Activated T-helper 2 cell treated with anti-CD3 and anti-CD28 coated beads, Interferon-gamma antibody, Interleukin-2, Interleukin-4, amounts not matched to agents 10 μg/mL and 5 μg/mL and 100 μg/mL, durations not matched to agents 14 hours and 24 hours and 36 hours (primary cell): ENCODE results near the gene SCGB1A1. TPM values are rescaled to one million over a fixed set of nuclear protein-coding genes. Genes with fewer than 3 reads are reported as not detected.
A peak's percentile ranks its signal among the peaks of the same experiment; 100 is the strongest.

Experiments used
- DNase-seq: peaks from one replicate; pipeline ENCODE4 v3.0.0; 2021; ENCODE audit warnings: low spot score
- H3K27ac Mint-ChIP-seq: one replicate; pipeline ENCODE4 v1.8.0; 2021; ENCODE audit warnings: mixed read lengths
- H3K27me3 Mint-ChIP-seq: one replicate; pipeline ENCODE4 v1.8.0; 2021; ENCODE audit warnings: low read depth, mixed read lengths
- H3K36me3 Mint-ChIP-seq: one replicate; pipeline ENCODE4 v1.8.0; 2021; ENCODE audit warnings: low read depth, mixed read lengths
- H3K4me1 Mint-ChIP-seq: one replicate; pipeline ENCODE4 v1.8.0; 2021; ENCODE audit warnings: low read depth, mixed read lengths
- H3K4me3 Mint-ChIP-seq: one replicate; pipeline ENCODE4 v1.8.0; 2021; ENCODE audit warnings: low read depth, mild to moderate bottlenecking, moderate library complexity, mixed read lengths
- H3K9me3 Mint-ChIP-seq: one replicate; pipeline ENCODE4 v1.8.0; 2021; ENCODE audit warnings: mixed read lengths
- intact Hi-C: fragments of 100-400 bp; cut with micrococcal nuclease; formaldehyde crosslinking; loops from one replicate; pipeline ENCODE4 v1.15.1; 2023
- total RNA-seq: library from RNA; stranded (reverse); gene quantifications from 2 replicates; pipeline ENCODE4 v1.2.3, GENCODE V29; 2022

Gene SCGB1A1
- total RNA-seq, 1 donor from 2014 or later, result not detected

- intact Hi-C loops, result no loop called here
- no peak overlapping the region for H3K4me3 Mint-ChIP-seq
- H3K27me3 Mint-ChIP-seq, result no peaks in the 10 kb centered on the region
- no peaks in the 10 kb centered on the region for H3K9me3 Mint-ChIP-seq
- no peak for DNase-seq
- peaks cover 59% of the 10 kb centered on the region for H3K4me1 Mint-ChIP-seq
- H3K27ac Mint-ChIP-seq, result no peak overlapping the region
- no peaks in the 10 kb centered on the region for H3K36me3 Mint-ChIP-seq
Observed at GRCh38 chr11:62433141-62433903, 14.5 kb downstream of the SCGB1A1 start.

GRCh38 chr11:62433904-62434276 is 15.1 kb downstream of the SCGB1A1 start:
- no peaks in the 10 kb centered on the region for H3K27me3 Mint-ChIP-seq
- no peaks in the 10 kb centered on the region for H3K36me3 Mint-ChIP-seq
- DNase-seq, result no peak
- no peak overlapping the region for H3K4me3 Mint-ChIP-seq
- no peak overlapping the region for H3K27ac Mint-ChIP-seq
- no peaks in the 10 kb centered on the region for H3K9me3 Mint-ChIP-seq
- intact Hi-C loops, result no loop called here
- H3K4me1 Mint-ChIP-seq, result peaks cover 53% of the 10 kb centered on the region

- no peak for DNase-seq
- Mint-ChIP-seq H3K36me3 (no peaks in the 10 kb centered on the region), H3K4me1 (peaks cover 40% of the 10 kb centered on the region), H3K4me3 (no peak overlapping the region), H3K27ac (no peak overlapping the region), H3K9me3 (no peaks in the 10 kb centered on the region), H3K27me3 (no peaks in the 10 kb centered on the region)
- intact Hi-C loops, result no loop called here
Observed at GRCh38 chr11:62435846-62436660, 17.2 kb downstream of the SCGB1A1 start.

DNA sequence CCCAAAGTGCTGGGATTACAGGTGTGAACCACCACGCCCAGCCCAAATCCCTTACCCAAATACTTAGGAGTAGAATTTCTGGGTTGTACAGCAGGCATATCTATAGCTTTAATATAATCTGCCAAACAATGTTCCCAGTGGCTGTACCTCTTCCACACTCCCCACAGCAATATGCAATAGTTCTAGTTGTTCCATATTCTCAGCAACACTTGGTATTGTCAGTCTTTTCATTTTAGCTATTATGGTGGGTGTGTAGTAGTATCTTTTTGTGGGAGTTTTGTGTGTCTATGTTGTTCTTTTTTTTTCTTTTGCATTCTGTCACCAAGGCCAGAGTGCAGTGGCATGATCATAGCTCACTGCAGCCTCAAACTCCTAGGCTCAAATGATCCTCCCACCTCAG is 18.8 kb downstream of the SCGB1A1 start:
- no peaks in the 10 kb centered on the region for H3K36me3 Mint-ChIP-seq
- no peaks in the 10 kb centered on the region for H3K9me3 Mint-ChIP-seq
- no peaks in the 10 kb centered on the region for H3K27me3 Mint-ChIP-seq
- DNase-seq, result no peak
- no peak overlapping the region for H3K27ac Mint-ChIP-seq
- intact Hi-C loops, result no loop called here
- peaks cover 33% of the 10 kb centered on the region for H3K4me1 Mint-ChIP-seq
- no peak overlapping the region for H3K4me3 Mint-ChIP-seq

DNA sequence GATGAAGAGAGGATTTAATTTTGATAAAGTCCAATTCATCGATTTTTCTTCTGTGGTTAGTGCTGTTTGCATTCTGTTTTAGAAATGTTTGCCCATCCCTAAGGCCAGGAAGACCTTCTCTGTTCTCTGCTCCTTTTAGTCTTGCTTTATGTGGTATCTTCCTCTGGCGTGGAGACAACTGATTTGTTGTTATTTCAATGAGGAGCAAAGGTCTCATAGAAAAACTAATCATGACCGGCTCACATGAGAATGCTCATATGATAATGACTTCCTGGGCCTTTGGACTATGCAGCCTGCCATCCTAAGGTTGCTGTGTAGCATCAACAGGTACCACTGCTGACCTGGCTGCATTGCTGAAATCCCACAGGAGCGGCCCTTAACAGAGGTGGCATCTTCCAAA is 19.8 kb downstream of the SCGB1A1 start:
- H3K4me1 Mint-ChIP-seq, result peaks cover 28% of the 10 kb centered on the region
- H3K36me3 Mint-ChIP-seq, result no peaks in the 10 kb centered on the region
- DNase-seq, result no peak
- H3K27ac Mint-ChIP-seq, result no peak overlapping the region
- H3K4me3 Mint-ChIP-seq, result no peak overlapping the region
- intact Hi-C loops, result no loop called here
- H3K27me3 Mint-ChIP-seq, result no peaks in the 10 kb centered on the region
- no peaks in the 10 kb centered on the region for H3K9me3 Mint-ChIP-seq

DNA sequence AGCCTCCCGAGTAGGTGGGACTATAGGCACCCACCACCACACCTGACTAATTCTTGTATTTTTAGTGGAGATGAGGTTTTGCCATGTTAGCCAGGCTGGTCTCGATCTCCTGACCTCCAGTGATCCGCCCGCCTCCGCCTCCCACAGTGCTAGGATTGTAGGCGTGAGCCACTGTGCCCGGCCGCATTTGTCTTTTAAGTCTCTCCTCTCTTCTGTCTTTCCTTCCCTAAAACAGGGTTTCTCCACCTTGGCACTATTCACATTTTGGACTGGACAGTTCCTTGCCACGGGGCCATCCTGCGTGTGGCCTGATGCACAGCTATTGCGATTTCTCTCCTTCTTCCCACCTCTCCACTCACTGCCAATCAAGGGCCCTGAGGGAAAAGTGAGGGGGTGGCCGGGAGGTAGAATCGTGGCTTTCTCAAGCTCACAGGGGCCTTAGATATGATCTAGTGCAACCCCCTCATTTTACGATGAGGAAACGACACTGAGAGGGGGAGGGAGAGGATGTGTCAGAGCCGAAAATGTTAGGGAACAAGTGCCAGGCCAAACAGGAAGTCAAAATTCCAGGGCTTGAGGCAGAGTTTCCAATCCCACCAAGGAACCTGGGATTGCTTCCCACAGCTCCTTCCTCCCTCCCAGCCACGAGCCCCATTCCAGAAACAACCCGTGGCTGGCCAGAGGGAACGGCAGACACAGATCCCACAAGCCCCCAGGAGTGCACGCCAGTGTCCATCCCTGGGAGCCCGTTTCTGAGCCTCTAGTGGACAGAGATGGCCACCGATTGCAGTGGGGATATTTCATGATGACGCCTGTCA is 21.2 kb downstream of the SCGB1A1 start:
- Mint-ChIP-seq H3K4me3 (no peak overlapping the region), H3K27ac (no peak overlapping the region), H3K4me1 (peaks cover 21% of the 10 kb centered on the region), H3K9me3 (no peaks in the 10 kb centered on the region), H3K27me3 (no peaks in the 10 kb centered on the region), H3K36me3 (no peaks in the 10 kb centered on the region)
- intact Hi-C loops, result loop anchor here (10.0 kb wide), 1 partner anchor 45 kb away; no protein-coding TSS in a partner anchor
- no peak for DNase-seq

DNA sequence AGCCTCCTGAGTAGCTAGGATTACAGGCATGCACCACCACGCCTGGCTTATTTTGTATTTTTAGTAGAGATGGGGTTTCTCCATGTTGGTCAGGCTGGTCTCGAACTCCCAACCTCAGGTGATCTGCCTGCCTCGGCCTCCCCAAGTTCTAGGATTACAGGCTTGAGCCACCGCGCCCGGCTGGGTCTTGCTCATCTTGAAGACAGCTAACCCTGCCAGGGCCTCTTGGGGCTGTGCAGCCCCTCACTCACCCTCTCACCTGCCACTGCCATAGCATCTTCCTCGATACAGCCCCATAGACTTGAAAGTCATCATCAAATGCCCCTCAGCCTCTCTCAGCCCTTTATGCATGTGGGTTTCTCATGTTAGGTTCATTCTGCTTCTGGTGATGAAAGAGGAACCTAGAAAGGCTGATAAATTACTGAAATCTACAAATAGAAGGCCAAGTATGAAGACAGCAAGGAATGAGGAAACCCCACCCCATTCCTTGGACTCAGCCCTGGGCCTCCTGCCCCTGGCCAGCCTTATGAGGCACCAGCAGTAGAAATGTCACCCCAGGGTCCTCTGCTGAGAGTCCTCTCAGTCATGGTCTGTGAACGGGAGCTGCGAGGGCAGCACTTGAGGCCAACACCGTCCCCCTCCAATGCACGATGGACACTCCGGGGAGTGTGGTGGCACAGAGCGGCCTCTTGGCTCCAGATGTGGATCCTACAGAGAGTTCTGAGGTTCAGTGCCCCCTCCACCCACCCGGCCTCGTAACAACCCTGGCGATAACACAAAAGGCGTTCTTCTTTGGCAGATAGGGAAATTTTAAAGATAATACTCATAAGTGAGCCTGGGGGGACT is 24.8 kb downstream of the SCGB1A1 start:
- DNase-seq, result no peak
- H3K27ac Mint-ChIP-seq, result no peak overlapping the region
- H3K9me3 Mint-ChIP-seq, result no peaks in the 10 kb centered on the region
- intact Hi-C loops, result loop anchor here (10.0 kb wide), 1 partner anchor 49 kb away; no protein-coding TSS in a partner anchor
- peaks cover 16% of the 10 kb centered on the region for H3K27me3 Mint-ChIP-seq
- peak overlapping the region; percentile 19 for H3K4me3 Mint-ChIP-seq
- H3K36me3 Mint-ChIP-seq, result no peaks in the 10 kb centered on the region
- peaks cover 12% of the 10 kb centered on the region for H3K4me1 Mint-ChIP-seq

DNA sequence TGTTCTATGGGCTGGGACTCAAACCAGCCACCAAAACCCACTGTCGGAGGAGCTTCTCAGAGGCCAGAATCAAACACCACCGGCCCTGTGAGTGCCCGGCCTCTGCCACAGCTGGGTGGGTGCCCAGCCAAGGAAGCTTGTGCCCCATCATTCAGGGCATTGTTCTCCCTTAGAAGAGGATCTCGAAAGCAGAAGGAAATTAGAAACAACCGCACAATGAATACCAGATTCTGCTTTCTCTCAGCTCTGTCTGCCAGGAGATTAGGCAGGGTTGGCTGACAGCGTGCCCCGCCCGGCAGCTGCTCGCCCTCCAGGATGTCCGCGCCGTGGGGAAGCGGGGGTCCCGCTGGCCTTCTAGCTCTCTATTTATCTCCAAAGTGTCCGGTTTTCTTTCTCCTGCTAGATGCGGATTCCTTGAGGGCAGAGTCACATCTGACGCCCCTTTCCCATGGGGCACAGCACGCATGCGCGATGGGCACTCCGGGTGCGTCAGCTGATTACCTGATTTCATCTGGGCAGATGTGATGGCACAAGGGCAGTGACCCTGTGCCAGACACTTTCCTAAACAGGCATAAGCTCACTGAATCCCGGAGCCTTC is 25.5 kb downstream of the SCGB1A1 start:
- H3K36me3 Mint-ChIP-seq, result no peaks in the 10 kb centered on the region
- peaks cover 16% of the 10 kb centered on the region for H3K27me3 Mint-ChIP-seq
- H3K27ac Mint-ChIP-seq, result peak overlapping the region; percentile 29
- peak overlapping the region; percentile 69 for H3K4me3 Mint-ChIP-seq
- H3K4me1 Mint-ChIP-seq, result peaks cover 12% of the 10 kb centered on the region
- H3K9me3 Mint-ChIP-seq, result no peaks in the 10 kb centered on the region
- peak; percentile 20 for DNase-seq
- intact Hi-C loops, result loop anchor here (10.0 kb wide), 1 partner anchor 50 kb away; no protein-coding TSS in a partner anchor

- peaks cover 16% of the 10 kb centered on the region for H3K27me3 Mint-ChIP-seq
Observed at GRCh38 chr11:62444835-62445234, 26.0 kb downstream of the SCGB1A1 start.

GRCh38 chr11:62445314-62445740 is 26.5 kb downstream of the SCGB1A1 start:
- no peak overlapping the region for H3K4me3 Mint-ChIP-seq
- H3K27me3 Mint-ChIP-seq, result peaks cover 16% of the 10 kb centered on the region

More at GRCh38 chr11:62444835-62445234, 26.0 kb downstream of the SCGB1A1 start:
- intact Hi-C loops, result loop anchor here (10.0 kb wide), 1 partner anchor 50 kb away; no protein-coding TSS in a partner anchor
- Mint-ChIP-seq H3K4me3 (peak overlapping the region; percentile 69), H3K36me3 (no peaks in the 10 kb centered on the region), H3K9me3 (no peaks in the 10 kb centered on the region), H3K27ac (no peak overlapping the region), H3K4me1 (peaks cover 10% of the 10 kb centered on the region)
- DNase-seq, result no peak

GRCh38 chr11:62446091-62446490 is 27.3 kb downstream of the SCGB1A1 start:
- DNase-seq, result no peak
- Mint-ChIP-seq H3K9me3 (no peaks in the 10 kb centered on the region), H3K27me3 (peaks cover 16% of the 10 kb centered on the region)

More at GRCh38 chr11:62445314-62445740, 26.5 kb downstream of the SCGB1A1 start:
- no peak for DNase-seq
- H3K9me3 Mint-ChIP-seq, result no peaks in the 10 kb centered on the region
- H3K27ac Mint-ChIP-seq, result no peak overlapping the region
- H3K4me1 Mint-ChIP-seq, result peaks cover 7% of the 10 kb centered on the region
- intact Hi-C loops, result loop anchor here (10.0 kb wide), 1 partner anchor 51 kb away; no protein-coding TSS in a partner anchor
- no peaks in the 10 kb centered on the region for H3K36me3 Mint-ChIP-seq

More at GRCh38 chr11:62446091-62446490, 27.3 kb downstream of the SCGB1A1 start:
- intact Hi-C loops, result loop anchor here (10.0 kb wide), 1 partner anchor 51 kb away; no protein-coding TSS in a partner anchor
- H3K27ac Mint-ChIP-seq, result no peak overlapping the region
- peaks cover 5% of the 10 kb centered on the region for H3K4me1 Mint-ChIP-seq
- no peaks in the 10 kb centered on the region for H3K36me3 Mint-ChIP-seq
- no peak overlapping the region for H3K4me3 Mint-ChIP-seq
